GM18909 (cell line): Measurements from ENCODE around the gene PARD3B.

Experiments used
- ATAC-seq: cut with Tn5 transposase; IDR thresholded peaks from one replicate; pipeline ENCODE4 v1.9.1; 2021; ENCODE audit warnings: mild to moderate bottlenecking; ENCODE audit not compliant: unreplicated experiment, poor library complexity

The PARD3B gene

DNA sequence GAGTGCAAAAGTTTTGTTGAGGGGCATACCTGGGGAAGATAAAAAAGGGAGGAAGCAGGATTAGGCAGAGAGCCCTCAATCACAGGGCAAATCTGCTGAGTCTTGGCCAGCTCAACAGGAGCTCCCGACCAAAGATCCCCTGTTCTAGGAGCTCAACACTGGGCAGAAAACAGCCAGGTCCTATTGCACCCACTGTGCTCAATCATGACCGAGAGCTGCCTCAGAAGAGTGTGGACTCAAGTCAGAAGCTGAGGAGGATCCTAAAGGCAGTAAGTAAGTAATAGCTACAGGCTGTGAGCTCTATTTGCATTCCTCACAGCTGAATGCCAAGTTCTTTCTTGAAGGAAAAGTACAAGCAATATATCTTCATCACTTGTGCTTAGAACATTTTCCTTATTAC lies 802.6 kb downstream of the PARD3B start:
- no peak for ATAC-seq

DNA sequence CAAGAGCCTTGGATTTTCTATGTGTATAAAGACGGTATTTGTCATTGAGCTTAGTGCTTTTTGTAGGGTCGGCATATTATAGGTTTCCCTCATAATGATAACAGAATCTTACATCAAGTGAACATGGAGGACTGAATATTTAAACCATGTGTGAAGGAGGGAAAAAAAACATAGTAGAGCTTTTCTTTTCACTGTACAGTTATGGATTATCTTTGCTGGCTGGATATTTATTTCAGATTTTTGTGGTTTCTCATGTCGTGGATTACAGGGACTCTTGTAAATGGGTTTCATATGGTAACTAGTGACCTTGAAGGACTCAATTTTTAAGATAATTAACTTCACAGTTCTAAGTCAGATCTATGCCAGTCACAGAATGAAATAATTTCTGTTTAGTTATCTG lies 806.8 kb downstream of the PARD3B start:
- no peak for ATAC-seq

DNA sequence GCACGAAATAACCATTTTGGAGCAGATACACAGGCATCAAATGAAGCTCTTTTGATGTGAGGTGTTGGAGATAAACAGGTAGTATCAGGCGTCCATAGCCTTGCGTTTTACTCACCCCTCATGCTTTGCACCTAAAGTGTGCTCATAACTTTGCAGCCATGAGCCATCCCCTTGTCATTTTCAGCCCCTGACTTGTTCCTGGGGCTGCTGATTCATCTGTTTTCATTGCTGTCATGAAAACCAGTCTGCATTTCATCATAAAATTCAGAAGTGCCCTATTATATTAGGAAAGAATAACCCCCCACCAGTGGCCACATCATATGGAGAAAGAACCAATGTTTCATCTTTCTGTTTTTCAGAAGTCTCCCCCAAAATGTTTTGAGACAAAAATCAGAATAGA lies 807.3 kb downstream of the PARD3B start:
- no peak for ATAC-seq

DNA sequence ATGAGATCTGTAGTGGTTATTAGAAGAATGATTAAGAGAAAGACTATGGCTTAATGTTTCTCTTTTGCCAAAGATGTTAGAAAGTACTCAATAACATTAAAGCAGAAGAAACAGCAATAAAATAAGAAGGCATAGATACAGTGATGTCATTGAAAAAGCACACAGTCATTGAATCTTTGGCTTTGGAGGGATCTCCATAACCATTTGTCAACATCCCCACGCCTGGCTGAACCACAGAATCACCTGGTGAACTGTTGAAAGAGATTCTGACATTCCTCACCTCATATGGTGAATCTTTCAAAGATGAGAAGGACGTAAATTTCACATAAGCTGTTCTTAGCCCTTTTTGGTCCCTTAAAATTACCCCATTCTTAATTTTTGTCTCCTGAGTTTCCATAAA lies 812.5 kb downstream of the PARD3B start:
- no peak for ATAC-seq

DNA sequence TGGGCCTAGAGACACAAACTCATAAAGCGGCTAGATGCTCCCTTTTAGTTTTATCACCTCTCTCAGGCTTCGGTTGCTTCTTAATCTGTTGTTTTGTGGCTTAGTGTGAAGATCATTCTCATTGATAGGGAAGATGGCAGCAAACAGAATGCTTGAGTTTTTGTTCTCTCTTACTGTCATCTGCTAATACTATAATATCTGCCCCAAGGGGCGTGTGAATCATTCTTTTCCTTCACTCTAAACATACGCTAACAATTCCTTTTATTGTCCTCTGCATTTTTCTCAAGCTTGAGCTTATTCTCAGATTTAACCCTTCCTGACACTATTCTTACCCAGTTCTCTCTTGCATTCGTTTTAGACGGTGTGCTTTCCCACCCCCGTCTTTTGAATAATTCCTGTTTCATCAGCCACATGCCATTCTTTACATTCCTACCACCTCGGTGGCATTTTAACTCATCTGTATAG lies 813.1 kb downstream of the PARD3B start:
- ATAC-seq = no peak

DNA sequence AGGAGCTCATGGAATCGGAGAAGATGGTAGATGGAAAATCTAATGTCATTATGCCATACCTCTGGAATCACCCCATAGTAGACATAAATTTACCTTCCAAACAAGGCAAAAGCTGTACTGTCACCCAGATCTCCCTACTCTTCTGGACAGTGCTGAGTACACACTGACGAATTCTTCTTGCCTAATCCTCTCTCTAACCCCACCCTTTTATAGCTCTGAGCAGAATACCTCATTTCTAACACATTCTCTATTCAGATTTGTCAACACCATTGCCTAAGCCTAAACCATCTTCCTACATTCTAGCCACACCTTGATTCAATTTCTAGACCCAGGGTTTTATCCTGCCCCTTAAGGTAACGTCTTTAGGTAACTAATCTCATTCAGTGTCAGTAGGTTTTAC lies 816.0 kb downstream of the PARD3B start:
- no peak for ATAC-seq

DNA sequence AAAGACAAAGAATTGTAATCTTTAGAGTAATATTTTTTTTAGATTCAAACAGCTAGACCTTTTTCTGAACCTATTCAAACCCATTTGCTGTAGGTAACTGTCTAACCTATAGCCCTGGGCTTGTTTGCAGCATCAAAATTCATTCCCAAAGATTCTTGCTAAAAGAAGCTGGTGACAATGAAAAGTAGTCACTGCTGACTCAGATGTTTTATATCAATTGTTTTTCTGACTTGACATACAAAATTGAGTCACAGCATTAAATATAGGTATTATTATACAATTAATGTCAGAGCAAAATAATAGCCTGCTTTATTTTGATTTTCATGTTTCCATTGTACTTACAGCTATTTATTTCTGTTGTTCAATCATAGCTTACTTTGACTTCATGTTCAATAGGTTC lies 816.7 kb downstream of the PARD3B start:
- ATAC-seq = no peak

DNA sequence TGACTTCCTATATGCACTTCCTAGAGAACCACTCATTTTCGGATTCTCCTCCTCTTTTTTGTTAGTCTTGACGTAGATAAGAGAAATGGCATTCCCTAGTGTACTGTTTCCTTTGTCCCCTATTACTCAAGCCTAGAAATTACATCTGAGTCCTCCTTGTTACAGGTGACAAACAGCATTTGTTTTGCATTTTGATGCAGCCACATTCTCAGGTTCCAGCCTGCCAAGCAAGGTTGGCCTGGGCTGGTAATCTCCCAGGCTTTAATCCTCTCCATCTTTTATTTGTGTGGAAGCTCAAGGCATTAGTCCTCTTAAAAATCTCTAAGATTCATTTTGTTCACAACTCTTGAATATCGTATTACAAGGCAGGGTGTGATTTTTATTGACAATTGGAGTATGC lies 819.0 kb downstream of the PARD3B start:
- no peak for ATAC-seq

DNA sequence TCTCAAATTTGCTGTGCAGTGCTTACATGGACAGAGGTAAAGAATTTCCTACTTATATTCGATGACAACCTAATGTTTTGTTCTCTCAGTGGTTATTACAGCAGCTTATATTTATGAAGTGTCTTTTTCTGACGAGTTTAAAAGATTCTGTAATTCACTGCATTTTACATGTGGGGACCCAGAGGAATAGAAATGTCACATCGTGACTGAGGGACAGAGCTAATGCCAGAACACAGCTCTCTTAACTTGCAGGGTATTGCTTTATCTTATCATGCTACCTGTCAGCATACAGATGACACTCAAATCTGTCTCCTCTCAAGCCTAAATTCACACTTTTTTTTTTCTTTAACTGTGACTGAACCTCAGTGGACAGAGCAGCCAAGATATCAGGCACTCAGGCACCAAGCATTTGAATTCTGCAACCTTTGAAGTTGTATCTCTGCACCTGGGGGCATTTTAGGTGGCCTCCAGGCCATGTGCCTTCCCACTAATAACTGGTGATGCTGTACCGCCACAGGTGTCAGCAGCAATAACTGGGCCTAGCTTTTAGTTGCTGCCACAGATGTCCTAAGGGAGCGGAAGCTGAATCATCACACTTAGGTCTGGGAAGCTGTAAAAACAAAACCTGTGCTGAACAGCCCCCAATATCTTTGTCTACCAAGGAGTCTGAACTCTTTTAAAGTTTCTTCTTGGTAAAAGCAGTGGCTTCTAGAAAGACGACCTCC lies 821.2 kb downstream of the PARD3B start:
- ATAC-seq = no peak

DNA sequence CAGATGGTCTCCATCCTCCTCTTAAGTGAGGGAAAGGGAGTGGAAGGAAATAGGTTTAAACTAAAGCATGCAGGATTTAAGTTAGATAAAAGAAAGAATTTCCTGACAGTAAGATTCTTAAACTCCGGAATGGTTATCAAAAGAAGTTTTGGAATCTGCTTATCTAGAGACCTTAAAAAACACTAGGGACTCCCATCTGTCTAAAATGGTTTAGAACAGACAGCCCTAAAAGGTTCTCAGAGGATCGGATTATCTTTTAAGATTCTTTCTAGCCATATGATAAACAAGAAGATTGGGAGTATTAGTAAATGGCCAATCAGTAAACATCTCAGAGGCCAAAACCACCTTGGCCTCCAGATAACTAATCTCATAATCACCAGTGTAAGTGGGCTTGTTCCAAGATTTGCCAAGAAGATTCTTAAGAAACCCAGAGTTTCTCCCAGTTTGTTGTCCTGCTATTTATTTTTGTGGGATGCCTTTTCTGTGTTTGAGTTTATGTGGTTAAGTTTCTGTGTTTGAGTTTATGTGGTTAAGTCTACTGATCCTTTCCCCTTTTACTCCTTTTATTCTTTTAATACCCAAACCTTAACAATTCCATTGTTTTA lies 822.2 kb downstream of the PARD3B start:
- ATAC-seq = no peak

DNA sequence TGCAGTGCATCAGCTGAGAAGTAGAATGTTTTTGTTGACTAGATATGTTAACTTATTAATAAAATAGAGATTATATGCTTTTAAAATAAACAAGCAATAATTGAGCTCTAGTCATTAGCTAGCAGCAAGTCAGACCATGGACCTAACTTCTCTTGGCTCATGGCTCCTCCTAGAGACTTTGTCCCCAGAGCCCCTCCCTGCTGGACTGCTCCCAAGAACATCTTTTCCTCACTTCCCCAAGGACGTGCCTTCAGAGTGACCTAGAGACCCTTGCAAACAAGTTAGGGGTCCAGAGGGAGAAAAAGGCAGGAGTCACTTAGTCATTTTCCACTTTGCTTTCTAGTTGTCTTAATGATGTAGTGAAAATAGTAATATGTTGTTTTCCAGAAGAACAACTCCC lies 824.5 kb downstream of the PARD3B start:
- ATAC-seq = no peak

DNA sequence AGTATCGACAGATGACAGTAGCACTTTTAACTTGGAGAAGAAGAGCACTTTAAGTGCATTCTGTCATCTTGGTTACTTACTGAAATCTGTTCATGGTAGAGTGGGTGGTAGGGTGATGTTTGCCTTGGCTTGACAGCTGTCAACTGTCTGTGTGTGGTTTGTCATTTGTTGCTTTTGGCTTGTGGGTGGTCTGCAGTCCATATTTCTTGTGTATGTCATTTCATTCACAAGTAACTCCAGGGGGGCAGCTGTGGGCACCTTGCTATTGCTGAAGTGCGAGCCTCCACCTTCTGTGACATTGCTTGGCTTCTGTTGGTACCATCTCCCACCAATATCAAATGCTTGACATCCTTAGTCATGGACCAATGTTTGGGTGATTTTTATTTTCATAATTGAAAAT lies 825.5 kb downstream of the PARD3B start:
- no peak for ATAC-seq

DNA sequence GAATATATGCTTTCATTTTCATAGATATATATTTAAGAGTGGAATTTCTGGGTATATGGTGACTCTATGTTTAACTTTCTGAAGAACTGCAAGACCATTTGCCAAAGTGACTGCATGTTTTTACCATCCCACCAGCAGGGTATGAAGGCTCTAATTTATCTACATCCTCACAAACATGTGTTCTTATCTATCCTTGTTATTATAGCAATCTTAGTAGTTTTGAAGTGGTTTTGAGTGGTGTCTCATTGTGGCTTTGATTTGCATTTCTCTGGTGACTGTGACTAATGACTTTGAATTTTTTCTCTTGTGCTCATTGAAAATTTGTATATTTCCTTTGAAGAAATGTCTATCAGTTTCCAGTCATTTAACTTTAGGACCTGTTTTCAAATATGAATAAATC lies 826.9 kb downstream of the PARD3B start:
- no peak for ATAC-seq

DNA sequence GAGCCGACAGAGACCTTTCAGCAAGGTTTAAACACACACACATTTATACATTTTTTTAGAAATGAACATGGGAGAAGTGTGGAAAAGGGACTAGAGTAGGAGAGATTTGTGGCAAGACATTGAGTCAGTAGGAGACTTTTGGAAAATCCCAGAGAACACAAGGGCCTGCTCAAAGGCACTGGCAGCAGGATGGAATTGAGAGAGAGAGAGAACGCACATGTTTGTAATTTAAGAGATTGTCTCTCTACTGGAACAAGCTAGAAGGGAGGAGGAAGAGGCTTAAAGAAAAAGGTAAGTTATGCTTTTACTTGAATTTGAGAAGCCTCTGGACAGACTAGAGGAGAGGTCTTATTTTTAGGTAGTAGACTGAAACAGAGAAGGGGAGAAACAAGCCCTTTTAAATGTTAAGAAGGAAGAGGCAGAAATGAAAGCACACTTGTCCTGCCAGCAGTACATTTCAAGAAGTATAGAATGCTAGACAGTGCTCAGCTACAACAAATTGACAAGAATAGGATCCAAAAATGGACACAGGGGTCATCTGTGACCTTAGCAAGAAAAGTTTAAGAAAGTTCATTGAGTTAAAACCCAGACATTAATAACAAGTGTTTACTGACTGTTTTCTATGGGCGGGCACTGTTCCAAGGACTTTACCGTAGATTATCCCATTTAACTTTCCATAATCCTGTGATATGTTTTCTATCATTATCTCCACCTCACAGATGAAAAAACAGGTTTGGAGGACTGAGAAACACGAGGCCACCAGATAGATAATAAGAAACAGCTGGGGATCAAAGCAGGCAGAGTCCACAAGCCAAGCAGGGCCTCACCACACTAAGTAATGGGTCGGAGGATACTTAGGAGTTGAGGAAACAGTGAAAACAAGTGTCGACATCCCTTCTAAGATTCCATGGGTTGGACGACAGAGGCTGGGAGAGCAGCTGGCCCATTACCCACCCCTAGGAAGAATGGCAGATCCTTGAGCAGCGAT lies 830.5 kb downstream of the PARD3B start:
- ATAC-seq = no peak

DNA sequence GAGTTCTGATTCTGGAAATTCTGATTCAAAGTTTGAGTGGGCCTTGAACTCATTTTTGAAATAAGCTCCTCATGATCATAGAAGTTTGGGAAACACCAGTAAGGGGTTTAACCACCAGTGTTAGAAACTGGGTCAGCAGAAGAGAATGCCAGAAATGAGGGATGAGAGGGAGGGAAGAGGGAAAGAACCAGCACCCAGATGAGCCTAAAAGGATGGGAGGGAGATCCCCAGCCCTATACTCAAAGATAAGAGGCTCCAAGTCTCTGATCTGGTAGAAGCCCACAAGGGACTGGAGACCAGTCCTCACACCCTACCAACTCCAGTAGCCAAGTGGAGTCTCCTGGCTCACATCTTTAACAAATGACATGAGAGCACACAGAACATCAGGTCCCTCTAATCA lies 832.0 kb downstream of the PARD3B start:
- no peak for ATAC-seq

DNA sequence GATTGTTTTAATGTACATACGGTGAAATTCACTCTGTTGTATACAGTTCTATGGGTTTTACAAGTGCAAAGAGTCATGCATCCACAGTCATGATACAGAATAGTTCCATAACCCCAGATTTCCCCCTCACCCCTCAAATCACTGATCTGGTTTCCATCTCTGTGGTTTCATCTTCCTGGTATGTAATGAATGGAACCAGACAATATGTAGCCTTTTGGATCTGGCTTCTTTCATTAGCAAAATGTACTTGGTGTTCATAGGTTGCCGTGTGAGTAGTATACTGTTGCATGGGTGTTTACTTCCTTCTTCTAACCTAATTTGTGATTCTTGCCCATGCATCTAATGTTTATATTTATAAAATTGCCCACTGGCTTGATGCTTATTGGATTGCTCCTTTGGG lies 838.3 kb downstream of the PARD3B start:
- no peak for ATAC-seq

DNA sequence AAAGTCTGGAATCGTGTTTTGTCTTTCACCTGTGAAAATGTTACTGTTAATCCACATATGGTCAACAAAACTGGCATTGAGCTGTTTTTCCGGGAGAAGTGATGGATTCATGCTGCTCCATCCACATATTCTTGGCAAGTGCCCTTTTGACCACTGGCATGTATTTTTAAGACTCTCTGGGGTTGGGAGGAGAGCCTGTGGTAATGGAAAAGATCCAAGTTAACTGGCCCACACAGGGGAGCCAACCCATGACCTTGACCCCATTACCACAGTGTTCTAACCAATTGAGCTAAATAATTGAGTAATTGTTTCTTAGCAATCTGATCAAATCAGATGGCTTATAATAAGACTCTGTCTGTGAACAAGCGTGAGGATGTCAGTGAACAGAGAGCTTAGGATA lies 840.8 kb downstream of the PARD3B start:
- ATAC-seq = no peak

DNA sequence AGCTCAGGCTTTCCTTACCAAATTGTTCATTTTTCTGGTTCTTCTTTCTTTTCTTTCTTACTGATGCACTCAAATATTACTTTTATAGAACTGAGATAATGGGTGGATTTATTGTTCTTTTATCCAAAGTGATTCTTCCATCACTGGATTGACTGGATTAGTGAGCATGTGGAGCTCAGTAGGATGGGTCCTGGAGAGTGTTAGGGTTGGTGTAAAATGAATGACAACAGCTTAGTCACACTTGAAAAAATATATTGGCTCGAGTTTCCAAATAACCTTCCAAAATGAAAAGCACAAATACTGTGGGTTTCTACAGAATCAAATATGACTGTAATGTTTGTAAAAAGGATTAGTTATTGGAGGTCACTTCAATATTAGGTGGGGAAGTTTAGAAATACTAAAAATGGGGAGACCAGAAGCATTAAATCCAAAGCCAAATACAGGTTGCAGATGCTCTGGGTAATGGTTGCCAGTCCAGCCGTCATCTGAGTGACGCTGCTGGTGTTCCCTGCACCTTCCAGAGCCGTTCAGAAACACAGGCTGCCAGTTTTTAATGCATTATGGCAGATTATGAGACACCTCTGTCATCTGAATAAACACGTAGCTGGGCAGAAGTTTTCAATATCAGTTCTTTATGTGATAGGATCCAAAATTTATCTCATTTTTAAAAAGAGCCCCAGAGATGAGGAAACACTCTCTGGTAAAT lies 842.2 kb downstream of the PARD3B start:
- ATAC-seq = no peak

DNA sequence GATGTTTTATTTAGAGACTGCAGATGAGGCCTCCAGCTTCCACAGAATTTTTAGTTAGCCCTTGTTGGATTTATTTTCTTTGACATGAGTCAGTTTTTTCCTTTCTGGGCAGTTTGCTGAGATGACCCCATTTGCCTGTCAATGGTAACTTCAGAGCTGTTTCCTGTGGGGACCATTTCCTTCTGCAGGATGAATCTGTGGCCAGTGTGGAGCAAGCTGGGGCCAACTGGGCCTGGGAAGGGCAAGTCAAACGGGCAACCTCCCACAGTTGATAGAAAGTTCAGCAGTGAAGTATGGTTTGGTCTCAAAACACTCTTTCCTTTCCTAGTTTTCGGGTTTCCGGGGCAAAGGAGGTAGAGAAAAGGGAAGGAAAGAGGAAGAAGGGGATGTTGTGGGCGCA lies 845.6 kb downstream of the PARD3B start:
- no peak for ATAC-seq

DNA sequence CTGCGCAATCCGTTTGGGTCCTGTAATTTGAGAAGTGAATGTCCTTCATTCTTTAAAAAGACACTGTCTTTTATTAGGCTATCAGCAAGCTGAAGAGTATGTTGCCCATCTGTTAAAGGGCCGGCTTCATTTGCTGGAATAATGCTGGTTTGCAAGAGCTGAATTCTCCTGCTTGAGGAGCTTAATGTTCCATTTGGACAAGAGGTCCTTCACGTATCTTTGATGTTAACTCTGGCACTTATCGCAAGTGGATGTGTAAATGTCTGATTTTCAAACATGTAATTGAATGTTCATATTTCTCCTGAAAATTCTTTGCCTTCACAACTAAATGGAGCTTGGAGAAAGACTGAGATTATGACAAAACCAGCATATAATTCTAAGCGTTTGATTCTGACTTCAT lies 856.2 kb downstream of the PARD3B start:
- ATAC-seq = no peak

DNA sequence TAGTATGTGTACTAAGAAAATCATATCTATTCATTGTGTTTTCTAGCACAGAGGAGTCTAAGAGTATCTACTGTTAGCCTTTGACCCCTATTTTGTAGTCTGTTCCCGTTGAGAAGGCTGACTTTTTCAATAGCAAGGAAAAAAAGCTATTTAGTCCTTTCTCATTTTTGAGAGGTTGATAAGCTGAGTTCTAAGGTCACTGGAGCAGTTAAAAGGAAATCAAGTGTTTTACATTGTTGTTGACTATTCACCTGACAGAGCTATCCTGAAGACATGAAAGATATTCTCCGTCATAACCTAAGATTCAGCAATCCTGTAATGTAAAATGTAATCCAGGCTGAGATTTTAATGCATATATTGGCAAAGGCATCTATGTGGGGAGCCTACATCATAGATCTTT lies 856.7 kb downstream of the PARD3B start:
- no peak for ATAC-seq
